Peyer's patch (tissue), 4 donors: ENCODE measurements around the gene TEX53. TPM values are rescaled to one million over a fixed set of nuclear protein-coding genes. Genes with fewer than 3 reads are reported as not detected.

Experiments used
- DNase-seq, 3 donors: peaks; one replicate each; pipeline ENCODE4 v3.0.0-alpha.2; 2017 to 2019
- H3K27ac ChIP-seq, 4 donors: fragments of 200-600 bp; sonication (generic); one replicate each; pipeline ENCODE4 v1.5.1; 2016 to 2019
- H3K27me3 ChIP-seq, 2 donors: fragments of 200-600 bp; sonication (generic); one replicate each; pipeline ENCODE4 v1.5.1; 2019
- H3K36me3 ChIP-seq, 3 donors: fragments of 200-600 bp; sonication (generic); one replicate each; pipeline ENCODE4 v1.5.1; 2016 to 2019
- H3K4me1 ChIP-seq, 4 donors: fragments of 200-600 bp; sonication (generic); one replicate each; pipeline ENCODE4 v1.5.1; 2016 to 2019
- H3K4me3 ChIP-seq, 4 donors: fragments of 200-600 bp; sonication (generic); 1 replicate in 3 of 4; 2 replicates in 1 of 4; pipeline ENCODE4 v1.5.1; 2016 to 2019; ENCODE audit warnings: mild to moderate bottlenecking in 1 of 4
- H3K9me3 ChIP-seq, 4 donors: fragments of 200-600 bp; sonication (generic); one replicate each; pipeline ENCODE4 v1.5.1; 2016 to 2019; ENCODE audit warnings: mild to moderate bottlenecking in 1 of 4
- CTCF ChIP-seq, 6 experiments: fragments of 450-650 bp in 4 of 6; fragments of 200-600 bp in 2 of 6; sonication (generic) in 1 of 6; IDR thresholded peaks; one replicate each; pipeline ENCODE4 v1.5.1; 2017 to 2019; ENCODE audit warnings: antibody characterized with exemption in 6 of 6, mild to moderate bottlenecking in 3 of 6, moderate library complexity in 1 of 6
- POLR2A ChIP-seq, 2 donors: fragments of 450-650 bp; IDR thresholded peaks; one replicate each; pipeline ENCODE4 v1.5.1; 2017; ENCODE audit warnings: antibody characterized with exemption in 2 of 2, mild to moderate bottlenecking in 2 of 2, moderate library complexity in 2 of 2
- small RNA-seq, 2 donors: library from RNA; depleted of rRNA; stranded (forward); fragments of <200 nt; gene quantifications; one replicate each; pipeline ENCODE3, GENCODE V24; 2016
- total RNA-seq, 4 donors: library from RNA; depleted of rRNA; stranded (reverse); fragments of >200 nt; gene quantifications; one replicate each; pipeline ENCODE4 v1.1.0, GENCODE V29; 2016

TEX53 gene
- total RNA-seq, 4 donors from 2014 or later, result not detected

GRCh38 chr9:114611516-114612271, 45.9 kb downstream of the TEX53 start:
- peaks cover 0 to 20% (median 3%) of the 10 kb centered on the region in 4 donors for H3K4me1 ChIP-seq
- H3K9me3 ChIP-seq, result no peaks in the 10 kb centered on the region
- peak overlapping the region; percentile 69 to 95 (median 86) for H3K4me3 ChIP-seq
- H3K27me3 ChIP-seq, result no peaks in the 10 kb centered on the region
- H3K36me3 ChIP-seq, result no peaks in the 10 kb centered on the region
- H3K27ac ChIP-seq, result peak overlapping the region; percentile 89 to 95 (median 94)
- peak; percentile 43 to 80 (median 72) for DNase-seq
- TF ChIP-seq POLR2A (IDR thresholded peaks at IDR 0.05) (peak in 1 of 2 donors; percentile 22), CTCF (IDR thresholded peaks at IDR 0.05) (no peak)

GRCh38 chr9:114608525-114608796, 49.1 kb downstream of the TEX53 start:
- DNase-seq, result no peak
- Histone ChIP-seq H3K4me1 (peaks cover 0 to 17% (median 0%) of the 10 kb centered on the region in 4 donors), H3K9me3 (no peaks in the 10 kb centered on the region), H3K36me3 (no peaks in the 10 kb centered on the region), H3K4me3 (no peak overlapping the region), H3K27me3 (no peaks in the 10 kb centered on the region), H3K27ac (no peak overlapping the region)
- no peak for TF ChIP-seq CTCF (IDR thresholded peaks at IDR 0.05)
- no peak for TF ChIP-seq POLR2A (IDR thresholded peaks at IDR 0.05)

GRCh38 chr9:114607671-114608524, 49.7 kb downstream of the TEX53 start:
- Histone ChIP-seq H3K27ac (no peak overlapping the region), H3K9me3 (no peaks in the 10 kb centered on the region), H3K27me3 (no peaks in the 10 kb centered on the region), H3K36me3 (no peaks in the 10 kb centered on the region), H3K4me3 (no peak overlapping the region), H3K4me1 (peaks cover 0 to 11% (median 0%) of the 10 kb centered on the region in 4 donors)
- TF ChIP-seq CTCF (IDR thresholded peaks at IDR 0.05), result no peak
- no peak for TF ChIP-seq POLR2A (IDR thresholded peaks at IDR 0.05)
- DNase-seq, result no peak

- H3K36me3 ChIP-seq, result no peaks in the 10 kb centered on the region
- no peaks in the 10 kb centered on the region for H3K4me1 ChIP-seq
- TF ChIP-seq POLR2A (IDR thresholded peaks at IDR 0.05) (no peak), CTCF (IDR thresholded peaks at IDR 0.05) (no peak)
- no peak overlapping the region for H3K4me3 ChIP-seq
- DNase-seq, result no peak
- no peak overlapping the region for H3K27ac ChIP-seq
- H3K27me3 ChIP-seq, result no peaks in the 10 kb centered on the region
- H3K9me3 ChIP-seq, result no peaks in the 10 kb centered on the region
Observed at GRCh38 chr9:114606597-114607207, 50.9 kb downstream of the TEX53 start.

Small RNA genes lying within 50 kb of the gene (small RNA-seq; reads per million reads assigned to genes)
- 0 reads per million in 2 donors for gene RF00019

Other genes starting within 250 kb of the TEX53 start
- gene WHRN, start 152.3 kb downstream of the TEX53 start, total RNA-seq, result 10 to 100 TPM; 10.7 to 35.5 (median 15.3) TPM
- 100 to 1,000 TPM in 3 of 4 donors, 10 to 100 TPM in 1; 84.3 to 166 (median 107) TPM for gene ATP6V1G1, start 70.0 kb downstream of the TEX53 start, total RNA-seq
- gene TMEM268, start 46.5 kb downstream of the TEX53 start, total RNA-seq, result 10 to 100 TPM in 2 of 4 donors, 1 to 10 TPM in 2; 3.5 to 24.8 (median 8.9) TPM
- gene TEX48, start 24.4 kb upstream of the TEX53 start, total RNA-seq, result not detected
- gene TNFSF15, start 148.2 kb upstream of the TEX53 start, total RNA-seq, result 1 to 10 TPM in 3 of 4 donors, under 1 TPM in 1; 0.83 to 2.3 (median 1.6) TPM